ENCODE results near the gene SMARCD1.

Gene SMARCD1

DNA sequence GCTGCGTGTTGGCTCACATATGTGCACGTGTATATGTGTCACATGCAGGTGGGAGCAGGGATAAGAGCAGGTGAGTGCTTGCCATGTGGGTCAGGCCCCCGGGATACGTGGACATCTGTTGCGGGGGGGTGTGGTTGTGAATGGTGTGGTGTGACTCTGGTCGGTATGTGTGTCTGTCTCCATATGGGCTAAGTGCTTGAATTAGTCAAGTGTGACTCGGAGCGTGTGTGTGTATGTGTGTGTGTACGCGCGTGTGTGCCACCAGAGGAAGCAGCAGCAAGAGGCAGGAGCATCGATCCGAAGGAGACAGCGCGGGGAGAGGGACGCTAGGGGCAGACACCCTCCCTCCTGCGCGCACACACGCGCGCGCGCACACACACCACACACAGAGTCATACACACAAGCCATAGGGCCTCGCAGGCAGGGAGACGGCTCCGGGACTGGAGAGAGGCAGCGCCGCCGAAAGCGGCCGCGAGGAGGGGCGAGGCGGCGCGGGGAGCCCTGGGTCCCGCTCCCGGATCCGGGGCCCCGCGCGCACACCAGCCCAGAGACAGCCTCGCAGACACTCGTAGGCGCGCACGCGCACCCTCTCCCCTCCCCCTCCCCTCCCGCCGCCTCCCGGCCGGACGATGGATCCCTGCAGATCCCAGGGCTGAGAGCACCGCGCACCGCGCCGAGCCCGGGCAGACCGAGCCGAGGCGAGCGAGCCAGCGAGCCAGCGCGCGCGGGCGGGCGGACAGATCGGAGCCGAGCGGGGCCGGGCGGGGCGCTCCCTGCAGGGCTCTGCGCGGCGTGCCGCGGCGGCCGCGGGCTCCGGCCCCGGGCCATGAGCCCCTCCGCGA is 27.9 kb upstream of the SMARCD1 start, which contains the start of gene ASIC1:
Gene ASIC1 (plus strand): TSS at position 597 of the 842 bp plus-strand sequence. CDS start 1,171 bp downstream, outside the sequence.
- DNase-seq (ENCODE audit: low read depth, low spot score) = peak; percentile 87

DNA sequence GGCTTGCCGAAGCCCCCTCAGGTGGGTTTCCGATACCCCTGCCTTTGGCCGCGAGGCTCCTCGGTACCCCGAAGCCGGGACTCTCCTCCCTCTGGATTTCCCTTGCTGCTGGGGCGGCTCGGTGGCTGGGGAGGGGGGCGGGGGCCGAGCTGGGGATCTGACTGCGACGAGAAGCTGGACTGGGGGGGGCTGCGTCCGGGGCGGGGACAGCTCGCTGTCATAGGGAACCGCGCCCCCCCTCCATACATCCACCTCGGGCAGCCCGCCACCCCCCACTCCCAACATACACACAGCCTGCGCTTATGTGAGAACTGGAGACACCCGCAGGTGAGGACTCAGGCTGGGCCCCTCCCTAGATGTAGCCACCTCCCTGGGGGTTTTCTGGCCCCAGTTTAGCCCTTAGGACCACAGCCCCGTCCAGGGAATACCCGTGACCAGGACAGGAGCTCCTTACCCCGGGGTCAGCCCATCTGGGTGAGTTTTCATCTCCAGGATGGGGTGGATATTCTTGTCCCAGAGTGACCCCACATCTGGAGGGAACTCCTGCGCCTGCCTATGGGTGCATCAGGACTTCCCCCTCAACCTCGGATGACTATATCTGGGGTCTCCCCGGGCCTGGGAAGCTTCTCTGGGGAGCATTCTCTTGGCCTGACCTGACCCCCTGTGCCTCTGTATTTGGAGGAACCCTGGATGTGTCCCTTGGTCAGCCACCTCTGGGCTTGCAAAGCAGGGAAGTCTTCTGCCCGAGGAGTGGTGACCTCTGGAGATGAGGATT is 27.1 kb upstream of the SMARCD1 start:
- no peak for DNase-seq (ENCODE audit: low read depth, low spot score)

DNA sequence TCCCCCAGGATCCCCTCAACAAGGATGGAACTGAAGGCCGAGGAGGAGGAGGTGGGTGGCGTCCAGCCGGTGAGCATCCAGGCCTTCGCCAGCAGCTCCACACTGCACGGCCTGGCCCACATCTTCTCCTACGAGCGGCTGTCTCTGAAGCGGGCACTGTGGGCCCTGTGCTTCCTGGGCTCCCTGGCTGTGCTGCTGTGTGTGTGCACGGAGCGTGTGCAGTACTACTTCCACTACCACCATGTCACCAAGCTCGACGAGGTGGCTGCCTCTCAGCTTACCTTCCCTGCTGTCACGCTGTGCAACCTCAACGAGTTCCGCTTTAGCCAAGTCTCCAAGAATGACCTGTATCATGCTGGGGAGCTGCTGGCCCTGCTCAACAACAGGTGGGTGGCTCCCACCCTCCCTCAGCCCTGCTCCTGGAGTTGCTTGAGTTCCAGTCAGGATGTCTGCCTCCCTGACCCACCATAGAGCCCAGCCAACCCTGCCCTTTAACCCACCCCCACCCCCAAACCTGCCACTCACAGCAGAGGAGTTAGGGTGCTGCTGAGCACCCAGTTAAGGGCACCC is 26.3 kb upstream of the SMARCD1 start:
- DNase-seq (ENCODE audit: low read depth, low spot score) = no peak

DNA sequence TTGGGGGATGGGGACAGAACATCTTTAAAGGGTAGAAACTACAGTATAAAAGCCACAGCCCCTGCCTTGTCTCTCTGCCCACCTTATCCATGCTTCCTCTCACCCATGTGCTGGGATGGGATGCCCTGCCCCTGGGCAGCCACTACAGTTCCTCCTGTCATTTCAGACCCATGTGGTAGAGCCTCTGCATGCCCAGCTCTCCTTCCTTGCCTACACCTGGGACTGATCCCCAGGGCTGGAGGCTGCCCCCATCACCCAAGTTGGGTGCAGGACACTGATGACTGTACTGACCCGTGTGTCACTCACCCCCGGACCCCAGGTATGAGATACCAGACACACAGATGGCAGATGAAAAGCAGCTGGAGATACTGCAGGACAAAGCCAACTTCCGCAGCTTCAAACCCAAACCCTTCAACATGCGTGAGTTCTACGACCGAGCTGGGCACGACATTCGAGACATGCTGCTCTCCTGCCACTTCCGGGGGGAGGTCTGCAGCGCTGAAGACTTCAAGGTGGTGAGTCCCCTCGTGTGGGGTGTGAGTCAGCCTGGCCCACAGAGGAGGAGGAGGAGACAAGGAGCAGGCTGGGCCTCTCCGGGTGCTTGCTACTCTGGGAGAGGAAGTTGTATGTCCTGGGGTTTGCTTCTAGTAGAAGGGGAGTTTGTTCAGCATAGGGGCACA is 25.6 kb upstream of the SMARCD1 start:
- peak; percentile 48 for DNase-seq (ENCODE audit: low read depth, low spot score)

DNA sequence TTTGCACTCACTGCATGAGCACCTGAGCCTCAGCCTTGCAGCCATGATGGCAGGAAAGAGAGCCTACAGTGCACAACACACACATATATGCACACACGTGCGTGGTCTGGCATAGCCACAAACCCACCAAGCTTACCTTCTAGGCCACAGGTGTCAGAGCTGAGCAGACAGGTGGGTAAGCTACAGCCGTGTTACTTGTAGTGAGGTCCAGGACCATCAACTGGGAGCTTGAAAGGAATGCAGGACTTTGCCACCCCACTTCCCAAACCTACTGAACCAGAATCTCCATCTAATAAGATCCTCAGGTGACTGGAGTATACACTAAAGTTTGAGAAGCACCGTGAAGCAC is 25.0 kb upstream of the SMARCD1 start:
- no peak for DNase-seq (ENCODE audit: low read depth, low spot score)

DNA sequence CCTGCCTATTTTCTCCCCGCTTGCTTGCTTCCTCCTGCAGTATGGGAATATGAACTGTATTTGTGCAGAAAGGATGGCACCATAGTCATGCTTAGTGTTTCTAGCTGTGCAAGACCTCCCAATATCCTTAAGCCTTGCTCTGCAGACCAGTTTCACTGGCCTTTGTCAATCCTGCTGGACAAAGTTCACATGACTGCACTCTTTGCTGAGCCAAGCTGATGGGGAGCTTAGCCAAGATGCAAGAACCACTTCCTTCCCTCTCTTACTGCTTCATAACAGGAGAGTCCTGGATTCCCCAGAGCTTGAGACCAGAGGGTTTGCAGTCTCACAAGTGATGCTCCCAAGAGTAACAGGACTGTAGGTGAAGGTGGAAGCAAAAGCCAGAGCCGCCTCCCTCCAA is 24.0 kb upstream of the SMARCD1 start:
- no peak for DNase-seq (ENCODE audit: low read depth, low spot score)

DNA sequence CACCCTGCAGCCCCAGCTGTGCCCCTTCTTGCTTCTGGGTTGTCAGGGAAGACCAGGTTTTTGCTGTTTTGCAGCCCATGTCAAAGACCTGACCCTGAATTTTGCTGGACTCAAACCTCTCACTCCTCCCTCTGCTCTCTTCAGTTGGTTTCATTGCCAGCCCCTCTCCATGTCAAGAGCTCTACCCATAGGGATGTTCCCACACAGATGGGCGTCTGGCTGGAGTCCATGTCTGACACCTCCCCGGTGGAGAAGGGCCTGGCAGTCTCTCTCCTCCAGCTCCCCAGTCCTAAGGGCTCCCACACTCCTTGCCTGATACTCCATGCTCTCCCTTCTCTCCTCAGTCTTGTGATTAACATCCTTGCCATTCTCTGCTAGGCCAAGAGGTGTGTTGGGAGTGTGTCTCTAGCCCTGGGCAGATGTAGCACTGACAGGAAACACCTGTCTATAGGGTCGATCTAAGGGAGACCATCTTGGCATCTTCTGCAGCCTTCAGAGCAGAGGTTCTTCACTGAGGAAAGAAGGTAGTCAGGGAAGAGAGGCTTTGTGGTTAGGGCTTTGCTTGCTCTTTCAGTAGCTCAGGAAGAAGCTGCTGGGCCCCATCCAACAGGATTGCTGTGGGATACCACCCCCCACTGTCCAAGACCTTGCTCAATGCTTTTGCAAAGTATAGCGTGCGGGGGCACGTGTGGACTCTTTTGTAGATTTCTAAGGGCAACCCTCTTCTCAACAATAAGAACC is 23.0 kb upstream of the SMARCD1 start:
- DNase-seq (ENCODE audit: low read depth, low spot score) = no peak

DNA sequence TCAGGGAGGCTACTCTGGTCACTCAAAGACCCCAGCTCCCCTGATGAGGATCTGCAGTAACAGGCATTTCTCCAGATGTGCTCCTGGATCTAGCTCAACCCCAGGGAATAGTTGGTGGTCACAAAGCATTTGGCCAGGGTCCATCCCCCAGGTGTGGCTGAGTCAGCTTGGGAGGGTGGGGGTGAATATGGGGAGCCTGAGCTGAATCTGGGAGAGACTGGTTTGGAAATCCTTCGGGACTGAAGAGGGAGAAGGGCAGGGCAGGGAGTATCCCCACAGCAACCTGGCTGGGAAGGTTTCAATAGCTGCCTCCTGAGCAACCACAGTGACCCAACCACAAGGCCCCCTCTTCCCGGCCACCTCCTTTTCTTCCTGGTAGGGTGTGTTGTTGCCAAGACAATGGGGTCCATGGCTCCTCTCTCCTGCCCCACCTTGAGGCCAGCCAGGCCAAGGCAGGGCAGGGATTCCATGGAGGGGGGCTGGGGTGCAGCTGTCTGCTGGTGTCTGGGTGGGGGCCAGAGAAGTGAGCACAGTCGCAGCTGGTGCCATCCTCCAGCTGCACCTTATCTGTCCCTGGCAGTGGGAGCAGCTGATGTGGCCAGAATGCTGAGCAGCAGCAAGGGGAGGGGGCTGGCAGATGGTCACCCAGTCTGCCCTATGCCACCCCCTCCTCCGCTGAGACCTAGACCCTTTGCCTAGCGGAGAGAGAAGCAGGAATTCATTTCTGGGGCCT is 22.2 kb upstream of the SMARCD1 start:
- DNase-seq (ENCODE audit: low read depth, low spot score) = no peak

DNA sequence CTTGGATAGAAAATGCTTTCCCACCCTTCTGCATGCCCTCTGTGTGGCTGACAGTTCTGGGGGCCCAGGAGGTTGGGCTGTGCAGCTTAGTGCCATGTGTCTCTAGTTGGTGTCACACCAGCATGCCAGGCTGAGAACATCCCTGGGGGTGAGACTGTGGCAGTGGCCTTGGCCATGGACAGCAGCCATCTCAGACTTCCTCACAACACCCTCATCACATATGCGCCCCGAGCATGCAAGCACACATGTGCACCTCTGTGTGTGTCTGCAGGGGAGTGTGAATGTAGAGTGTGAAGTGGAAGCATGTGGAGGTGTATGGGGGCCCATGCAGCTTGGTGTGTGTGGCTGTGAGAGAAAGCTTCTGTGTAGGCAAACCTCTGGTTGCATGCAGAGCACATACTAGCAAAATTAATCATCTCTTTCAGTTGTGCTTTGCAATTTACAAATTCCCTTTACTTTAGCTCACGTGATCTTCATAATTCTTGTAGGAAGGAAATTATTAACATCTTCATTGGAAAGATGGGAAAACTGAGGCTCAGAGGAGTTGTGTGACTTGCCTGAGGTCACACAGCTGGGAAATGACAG is 19.3 kb upstream of the SMARCD1 start:
- no peak for DNase-seq (ENCODE audit: low read depth, low spot score)

DNA sequence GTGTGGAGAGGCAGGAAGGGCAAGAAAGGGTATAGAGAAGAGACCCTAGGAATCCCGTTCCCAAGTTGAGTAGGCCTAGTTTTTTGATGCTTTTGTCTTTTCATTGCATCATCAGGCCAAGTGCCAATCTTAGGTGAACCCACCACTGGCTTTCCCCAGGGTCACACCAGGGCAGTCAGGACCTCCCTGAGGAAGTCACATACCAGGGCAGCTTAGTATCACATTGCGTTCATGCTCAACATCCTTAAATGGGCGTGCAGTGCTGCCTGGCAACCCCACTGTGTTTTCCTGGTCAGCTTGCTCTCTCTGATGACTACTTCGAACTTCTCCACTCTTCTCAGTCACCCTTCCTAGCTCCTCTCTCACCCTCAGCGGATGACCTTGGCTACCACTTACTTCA is 18.7 kb upstream of the SMARCD1 start:
- DNase-seq (ENCODE audit: low read depth, low spot score) = peak; percentile 88

DNA sequence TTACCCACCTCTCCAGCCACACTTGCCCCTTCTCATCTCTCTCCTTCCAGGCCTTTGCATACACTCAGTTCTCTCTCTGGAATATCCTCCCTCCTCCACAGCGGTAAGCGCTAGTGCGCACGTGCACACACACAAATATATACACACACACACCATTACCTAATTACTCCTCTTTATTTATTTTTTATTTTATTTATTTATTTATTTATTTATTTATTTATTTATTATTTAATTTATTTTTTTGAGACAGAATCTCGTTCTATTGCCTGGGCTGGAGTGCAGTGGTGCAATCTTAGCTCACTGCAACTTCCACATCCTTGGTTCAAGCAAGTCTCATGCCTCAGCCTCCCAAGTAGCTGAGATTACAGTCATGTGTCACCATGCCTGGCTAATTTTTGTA is 16.1 kb upstream of the SMARCD1 start:
- no peak for DNase-seq (ENCODE audit: low read depth, low spot score)

DNA sequence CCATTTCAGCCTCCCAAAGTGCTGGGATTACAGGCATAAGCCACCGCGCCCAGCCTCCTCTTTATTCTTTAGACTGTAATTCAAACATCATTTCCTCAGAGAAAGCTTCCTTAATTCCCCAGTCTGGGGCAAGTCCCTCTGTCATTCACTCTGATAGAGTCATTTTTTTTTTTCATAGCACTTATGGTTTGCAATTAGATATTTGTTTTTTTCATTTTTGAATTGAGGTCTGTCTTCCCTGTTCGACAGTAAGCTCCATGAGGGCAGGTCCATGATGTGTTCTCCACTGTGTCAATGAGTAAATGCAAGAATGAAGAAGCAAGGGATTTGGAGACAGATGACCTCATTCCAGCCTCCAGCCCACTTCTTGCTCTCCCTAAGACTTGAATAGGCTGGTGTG is 15.6 kb upstream of the SMARCD1 start:
- DNase-seq (ENCODE audit: low read depth, low spot score) = no peak

DNA sequence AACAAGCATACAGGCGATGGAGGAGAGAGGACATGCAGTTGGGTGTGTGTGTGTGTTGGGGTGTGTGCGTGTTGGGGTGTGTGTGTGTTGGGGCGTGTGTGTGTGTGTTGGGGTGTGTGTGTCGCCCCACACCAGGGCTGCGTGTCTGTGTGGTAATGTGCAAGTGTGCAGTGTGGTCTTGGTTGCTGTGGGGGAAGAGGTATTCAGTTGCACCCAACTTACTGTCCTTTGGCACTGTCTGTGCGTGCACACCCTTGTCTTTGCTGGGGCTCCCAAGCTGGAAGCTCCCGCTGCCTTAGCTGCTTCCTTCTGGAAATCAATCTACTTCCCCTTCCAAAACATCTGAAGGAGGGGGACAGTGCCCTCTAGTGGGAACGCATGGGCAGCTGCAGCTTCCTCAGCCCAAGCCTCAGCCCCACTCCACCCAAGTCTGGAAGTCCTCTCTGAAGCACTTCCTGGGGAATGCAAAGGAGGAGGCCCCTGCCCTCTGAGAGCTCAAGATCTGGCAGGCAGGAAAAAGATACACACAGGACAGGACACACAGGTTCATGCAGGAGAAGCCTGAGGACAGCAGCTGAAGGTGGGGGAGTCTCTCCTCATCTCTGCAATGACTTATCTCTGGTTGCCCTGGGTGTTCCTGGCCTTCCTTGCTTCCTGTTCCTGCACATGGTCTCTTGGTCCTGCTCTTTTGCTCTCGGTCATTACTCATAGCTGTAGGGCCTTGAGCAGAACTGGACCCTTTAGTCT is 14.7 kb upstream of the SMARCD1 start:
- DNase-seq (ENCODE audit: low read depth, low spot score) = peak; percentile 90

DNA sequence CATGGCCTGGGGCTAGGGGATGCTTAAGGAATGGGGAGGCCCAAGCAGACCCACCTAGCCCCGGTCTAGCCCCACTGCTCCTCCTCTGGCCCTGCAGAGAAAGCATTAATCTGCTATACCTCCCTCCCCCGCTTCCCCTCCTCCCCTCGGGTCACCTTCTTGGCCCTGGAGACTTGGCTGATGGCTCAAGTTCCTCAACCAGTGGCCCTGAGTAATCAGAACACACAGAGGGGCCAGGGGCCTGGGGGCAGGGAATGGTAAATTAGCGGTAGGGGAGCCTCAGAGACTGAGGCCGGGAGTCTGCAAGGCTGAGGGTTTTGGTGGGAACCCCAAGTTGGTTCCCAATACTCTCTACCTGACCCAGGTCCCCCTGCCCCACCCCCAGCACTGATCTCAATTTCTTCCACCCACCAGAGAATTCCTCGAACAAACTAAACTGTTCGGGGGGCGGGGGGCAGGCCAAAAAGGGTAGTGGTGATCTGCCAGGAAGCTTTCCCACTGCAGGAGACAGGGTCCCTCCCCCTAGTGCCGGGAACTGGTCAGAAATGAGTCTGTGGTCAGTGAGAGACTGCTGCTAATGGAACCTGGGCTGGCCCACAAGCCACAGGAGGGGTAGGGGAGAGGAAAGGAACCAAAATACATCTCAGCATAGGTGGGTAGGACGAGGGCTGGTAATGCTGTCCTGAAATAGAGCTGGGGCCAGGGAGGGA is 12.8 kb upstream of the SMARCD1 start:
- DNase-seq (ENCODE audit: low read depth, low spot score) = peak; percentile 59

DNA sequence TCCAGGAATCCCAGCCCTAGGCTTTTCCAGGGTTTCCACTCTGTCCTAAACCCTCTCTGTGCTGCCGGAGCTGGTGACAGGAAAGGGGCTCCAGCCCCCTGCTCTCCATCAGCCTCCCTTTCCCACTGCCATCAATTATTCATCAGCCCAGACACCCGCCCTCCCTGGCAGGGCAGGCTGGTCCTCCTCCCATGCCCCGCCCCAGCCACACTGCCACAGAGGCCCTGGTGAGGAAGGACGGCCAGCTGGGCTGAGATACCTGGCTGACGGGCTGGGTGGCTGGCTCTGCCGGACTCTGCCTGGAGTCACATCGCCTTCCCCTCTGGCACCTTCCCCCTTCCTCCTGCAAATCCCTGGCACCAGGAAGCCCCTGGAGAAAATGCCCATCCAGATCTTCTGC is 11.9 kb upstream of the SMARCD1 start:
- no peak for DNase-seq (ENCODE audit: low read depth, low spot score)

DNA sequence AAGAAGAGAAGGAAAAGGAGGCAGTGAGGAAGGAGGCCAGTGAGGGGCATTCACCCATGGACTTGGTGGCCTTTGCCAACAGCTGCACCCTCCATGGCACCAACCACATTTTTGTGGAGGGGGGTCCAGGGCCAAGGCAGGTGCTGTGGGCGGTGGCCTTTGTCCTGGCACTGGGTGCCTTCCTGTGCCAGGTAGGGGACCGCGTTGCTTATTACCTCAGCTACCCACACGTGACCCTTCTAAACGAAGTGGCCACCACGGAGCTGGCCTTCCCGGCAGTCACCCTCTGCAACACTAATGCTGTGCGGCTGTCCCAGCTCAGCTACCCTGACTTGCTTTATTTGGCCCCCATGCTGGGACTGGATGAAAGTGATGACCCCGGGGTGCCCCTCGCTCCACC is 11.4 kb upstream of the SMARCD1 start:
- no peak for DNase-seq (ENCODE audit: low read depth, low spot score)

DNA sequence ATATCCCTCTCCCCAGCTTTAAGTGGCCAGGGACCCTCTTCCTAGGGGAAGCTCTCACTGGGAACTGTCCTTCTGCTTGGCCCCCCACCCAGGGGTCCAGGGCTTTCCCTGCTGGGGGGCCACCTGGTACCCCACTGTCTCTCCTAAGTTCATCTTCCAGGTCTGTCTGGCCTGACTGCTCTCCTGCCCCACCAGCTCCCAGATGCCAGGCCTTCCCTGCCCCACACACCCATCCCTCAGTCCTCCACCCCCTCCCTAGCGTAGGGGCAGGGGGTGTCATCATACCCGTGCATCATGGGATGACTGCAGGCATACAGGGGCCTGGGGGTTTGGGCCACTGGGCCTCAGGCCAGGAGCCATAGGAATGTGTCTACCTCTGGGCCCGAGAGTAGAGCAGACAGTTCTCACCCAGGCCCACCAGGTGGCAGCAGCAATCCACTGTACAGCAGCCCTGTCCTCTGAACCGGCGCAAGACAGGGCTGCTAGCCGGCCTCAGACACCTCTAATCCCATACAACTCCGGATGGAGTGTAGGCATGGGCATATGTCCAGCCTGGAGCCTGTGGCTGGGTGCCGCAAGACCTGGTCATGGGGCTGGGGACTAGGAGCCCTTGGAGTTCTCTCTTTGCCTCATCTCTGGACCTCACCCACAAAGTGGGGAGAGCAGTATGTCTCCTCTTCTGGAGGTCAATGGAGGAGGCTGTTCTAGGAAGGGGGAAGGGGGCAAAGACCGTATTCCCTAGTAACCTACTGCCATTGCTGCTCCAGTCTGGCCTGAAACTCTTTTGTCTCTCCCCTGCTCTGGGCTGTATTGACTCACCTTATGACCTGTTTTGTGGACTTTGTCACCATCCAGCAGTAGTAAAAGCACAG is 10.0 kb upstream of the SMARCD1 start:
- peak; percentile 95 for DNase-seq (ENCODE audit: low read depth, low spot score)

DNA sequence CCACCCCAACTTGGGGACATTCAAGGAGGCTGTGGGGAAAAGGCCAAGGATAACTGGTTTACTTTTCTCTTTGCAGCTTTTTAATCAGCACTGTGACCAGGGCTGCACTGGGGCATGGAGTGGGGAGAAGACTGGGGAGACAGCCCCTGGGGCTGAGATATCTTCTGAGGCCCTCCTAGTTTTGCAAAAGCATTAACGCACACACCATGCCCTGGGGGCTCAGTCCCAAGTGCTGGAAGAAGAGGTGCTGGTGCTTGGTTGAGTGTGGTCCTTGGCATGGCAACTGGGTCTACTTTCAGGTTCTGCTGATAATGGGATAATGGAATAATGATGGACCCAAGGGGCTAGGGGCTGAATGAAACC is 9.4 kb upstream of the SMARCD1 start:
- DNase-seq (ENCODE audit: low read depth, low spot score) = no peak

Measured in astrocyte of the hippocampus (primary cell).